Thyroid gland (tissue), 4 donors: ENCODE measurements around the gene LPAR4. TPM values are rescaled to one million over a fixed set of nuclear protein-coding genes. Genes with fewer than 3 reads are reported as not detected.

Experiments
- DNase-seq, 2 donors: peaks; one replicate each; pipeline ENCODE4 v3.0.0-alpha.2; 2019
- H3K27ac ChIP-seq, 3 donors: fragments of 200-600 bp; sonication (generic); 1 replicate in 2 of 3; 2 replicates in 1 of 3; pipeline ENCODE4 v1.5.1; 2016 to 2019; ENCODE audit warnings: mild to moderate bottlenecking in 1 of 3, moderate library complexity in 1 of 3
- H3K27me3 ChIP-seq: fragments of 200-600 bp; sonication (generic); one replicate; pipeline ENCODE4 v1.5.1; 2019
- H3K36me3 ChIP-seq, 2 donors: fragments of 200-600 bp; sonication (generic); one replicate each; pipeline ENCODE4 v1.5.1; 2016 to 2019
- H3K4me1 ChIP-seq, 2 donors: fragments of 200-600 bp; sonication (generic); one replicate each; pipeline ENCODE4 v1.5.1; 2017 to 2019
- H3K4me3 ChIP-seq, 3 donors: fragments of 200-600 bp; sonication (generic); replicated peaks in 1 of 3; 1 replicate in 2 of 3; 2 replicates in 1 of 3; pipeline ENCODE4 v1.5.1; 2016; ENCODE audit warnings: mild to moderate bottlenecking in 1 of 3
- H3K9me3 ChIP-seq: fragments of 200-600 bp; sonication (generic); one replicate; pipeline ENCODE4 v1.5.1; 2017
- CTCF ChIP-seq, 6 experiments: fragments of 200-600 bp in 3 of 6; fragments of 450-650 bp in 3 of 6; sonication (generic) in 3 of 6; IDR thresholded peaks; one replicate each; pipeline ENCODE4 v1.5.1; 2016 to 2019; ENCODE audit warnings: antibody characterized with exemption in 6 of 6, mild to moderate bottlenecking in 2 of 6, inconsistent platforms in 1 of 6, moderate library complexity in 1 of 6
- POLR2A ChIP-seq, 2 donors: fragments of 450-650 bp; IDR thresholded peaks; one replicate each; pipeline ENCODE4 v1.6.1; 2017; ENCODE audit warnings: antibody characterized with exemption in 2 of 2, mild to moderate bottlenecking in 2 of 2, moderate library complexity in 1 of 2
- WGBS, 2 donors: methylation state at CpG; one replicate each; pipeline ENCODE4 v1.1.5; 2017; 5-methylcytosine and 5-hydroxymethylcytosine counted together
- intact Hi-C: fragments of 100-400 bp; cut with DNase I; formaldehyde crosslinking; loops from one replicate; pipeline ENCODE4 v1.15.1; 2023
- total RNA-seq, 4 donors: library from RNA; depleted of rRNA; stranded (reverse); fragments of >200 nt; gene quantifications; one replicate each; pipeline ENCODE4 v1.2.3, GENCODE V29; 2016

The LPAR4 gene
- total RNA-seq, 4 donors from 2014 or later, result 2.0 TPM; not detected in 3

GRCh38 chrX:78753571-78753970 is 6.1 kb downstream of the LPAR4 start:
- intact Hi-C loops, result no loop called here
- 45 to 51% methylated on average over 3 of the region's 3 CpGs for WGBS, 2 donors
- Histone ChIP-seq H3K27ac (no peak overlapping the region), H3K4me3 (no peak overlapping the region), H3K4me1 (no peaks in the 10 kb centered on the region), H3K27me3 (no peaks in the 10 kb centered on the region), H3K9me3 (no peaks in the 10 kb centered on the region), H3K36me3 (no peaks in the 10 kb centered on the region)
- TF ChIP-seq POLR2A (IDR thresholded peaks at IDR 0.05) (no peak), CTCF (IDR thresholded peaks at IDR 0.05) (no peak)
- DNase-seq, result no peak

- intact Hi-C loops, result no loop called here
- H3K4me3 ChIP-seq, result no peak overlapping the region
- H3K9me3 ChIP-seq, result no peaks in the 10 kb centered on the region
- WGBS, 2 donors, result 82% methylated on average over 5 of the region's 5 CpGs
- H3K27me3 ChIP-seq, result no peaks in the 10 kb centered on the region
- TF ChIP-seq POLR2A (IDR thresholded peaks at IDR 0.05) (no peak), CTCF (IDR thresholded peaks at IDR 0.05) (no peak)
- no peak for DNase-seq
- H3K27ac ChIP-seq, result no peak overlapping the region
- no peaks in the 10 kb centered on the region for H3K4me1 ChIP-seq
- no peaks in the 10 kb centered on the region for H3K36me3 ChIP-seq
These were observed 7.4 kb downstream of the LPAR4 start for GRCh38 chrX:78754917-78755316.

DNA sequence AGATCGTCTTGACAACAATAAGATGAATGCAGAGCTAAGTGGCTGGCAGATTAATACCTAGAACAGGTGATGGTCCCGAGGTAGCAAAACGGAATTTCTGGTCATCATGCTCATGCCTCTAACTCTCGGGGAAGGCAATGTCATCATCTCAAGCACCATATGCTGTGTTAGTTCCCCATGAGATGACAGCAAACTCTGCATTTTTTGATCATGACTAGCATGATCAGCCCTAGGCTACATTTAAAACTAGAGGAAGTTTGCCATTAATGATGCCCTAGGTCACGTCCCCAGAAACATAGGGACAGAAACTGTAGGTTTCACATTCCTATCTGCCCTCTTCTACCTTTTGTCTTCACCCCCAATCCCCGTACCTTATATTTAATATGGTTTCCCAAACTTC is 11.6 kb downstream of the LPAR4 start:
- no peak overlapping the region for H3K27ac ChIP-seq
- H3K27me3 ChIP-seq, result no peaks in the 10 kb centered on the region
- H3K4me1 ChIP-seq, result no peaks in the 10 kb centered on the region
- intact Hi-C loops, result no loop called here
- TF ChIP-seq POLR2A (IDR thresholded peaks at IDR 0.05) (no peak), CTCF (IDR thresholded peaks at IDR 0.05) (no peak)
- no peak for DNase-seq
- 85% methylated on average over 6 of the region's 6 CpGs for WGBS, 2 donors
- no peaks in the 10 kb centered on the region for H3K36me3 ChIP-seq
- H3K9me3 ChIP-seq, result no peaks in the 10 kb centered on the region
- H3K4me3 ChIP-seq, result no peak overlapping the region

DNA sequence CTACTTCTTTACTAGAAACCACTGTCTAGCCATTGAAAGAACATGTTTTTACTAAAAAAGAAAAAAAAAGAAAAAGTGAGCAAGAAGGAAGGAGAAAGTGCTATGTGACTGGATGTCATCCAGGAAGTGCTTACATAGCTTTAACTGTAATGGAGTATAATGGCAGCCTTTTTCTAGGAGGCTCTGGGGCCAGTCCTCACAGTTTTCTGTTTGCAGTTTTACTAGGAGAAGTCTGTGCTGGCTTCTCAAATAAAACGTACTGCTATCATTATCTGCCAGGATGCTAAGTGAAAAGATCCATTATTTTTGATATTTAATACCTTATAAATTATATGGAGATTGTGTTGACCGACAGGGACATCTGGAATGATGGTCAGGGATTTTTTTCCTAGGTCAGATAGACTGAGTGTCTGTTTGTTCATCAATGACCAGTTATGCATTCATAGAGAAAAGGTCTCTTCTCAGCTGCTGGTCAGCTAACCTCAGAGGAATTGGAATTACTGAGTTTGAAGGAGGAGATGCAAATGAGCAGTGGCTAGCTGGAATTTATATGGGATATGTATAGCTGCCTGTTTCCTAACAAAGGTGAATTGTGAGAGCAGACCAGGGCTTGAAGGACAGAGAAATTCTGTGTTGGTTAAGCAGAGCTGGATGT is 21.7 kb downstream of the LPAR4 start:
- TF ChIP-seq POLR2A (IDR thresholded peaks at IDR 0.05) (no peak), CTCF (IDR thresholded peaks at IDR 0.05) (no peak)
- H3K9me3 ChIP-seq, result no peaks in the 10 kb centered on the region
- H3K27ac ChIP-seq, result no peak overlapping the region
- no peaks in the 10 kb centered on the region for H3K4me1 ChIP-seq
- H3K27me3 ChIP-seq, result no peaks in the 10 kb centered on the region
- H3K36me3 ChIP-seq, result no peaks in the 10 kb centered on the region
- H3K4me3 ChIP-seq, result no peak overlapping the region
- intact Hi-C loops, result no loop called here
- 63 to 65% methylated on average over 2 of the region's 2 CpGs for WGBS, 2 donors
- no peak for DNase-seq

- DNase-seq, result no peak
- no peak overlapping the region for H3K4me3 ChIP-seq
- TF ChIP-seq POLR2A (IDR thresholded peaks at IDR 0.05) (no peak), CTCF (IDR thresholded peaks at IDR 0.05) (no peak)
- intact Hi-C loops, result no loop called here
- no peaks in the 10 kb centered on the region for H3K27me3 ChIP-seq
- H3K27ac ChIP-seq, result no peak overlapping the region
- no peaks in the 10 kb centered on the region for H3K9me3 ChIP-seq
- no peaks in the 10 kb centered on the region for H3K36me3 ChIP-seq
- no peaks in the 10 kb centered on the region for H3K4me1 ChIP-seq
These were observed 22.4 kb downstream of the LPAR4 start for GRCh38 chrX:78769946-78770345.
